Adrenal gland (tissue), 5 donors: Measurements from ENCODE around the gene NBPF3.

Source experiments
- POLR2A ChIP-seq, 2 donors: fragments of 450-650 bp; IDR thresholded peaks; one replicate each; pipeline ENCODE4 v1.6.1; 2017; ENCODE audit warnings: antibody characterized with exemption in 2 of 2, mild to moderate bottlenecking in 2 of 2, moderate library complexity in 1 of 2
- TF ChIP-seq, protein P1 (sequence below), 6 experiments: fragments of 450-650 bp in 4 of 6; fragments of 200-600 bp in 2 of 6; sonication (generic) in 1 of 6; IDR thresholded peaks; 1 replicate in 5 of 6; 2 replicates in 1 of 6; pipeline versions ENCODE4 v1.5.1 to v1.8.0; 2016 to 2021; ENCODE audit warnings: antibody characterized with exemption in 6 of 6, mild to moderate bottlenecking in 2 of 6, moderate library complexity in 1 of 6
- donor health status: DM: no; HTN: no; CAD: no.

DNA sequence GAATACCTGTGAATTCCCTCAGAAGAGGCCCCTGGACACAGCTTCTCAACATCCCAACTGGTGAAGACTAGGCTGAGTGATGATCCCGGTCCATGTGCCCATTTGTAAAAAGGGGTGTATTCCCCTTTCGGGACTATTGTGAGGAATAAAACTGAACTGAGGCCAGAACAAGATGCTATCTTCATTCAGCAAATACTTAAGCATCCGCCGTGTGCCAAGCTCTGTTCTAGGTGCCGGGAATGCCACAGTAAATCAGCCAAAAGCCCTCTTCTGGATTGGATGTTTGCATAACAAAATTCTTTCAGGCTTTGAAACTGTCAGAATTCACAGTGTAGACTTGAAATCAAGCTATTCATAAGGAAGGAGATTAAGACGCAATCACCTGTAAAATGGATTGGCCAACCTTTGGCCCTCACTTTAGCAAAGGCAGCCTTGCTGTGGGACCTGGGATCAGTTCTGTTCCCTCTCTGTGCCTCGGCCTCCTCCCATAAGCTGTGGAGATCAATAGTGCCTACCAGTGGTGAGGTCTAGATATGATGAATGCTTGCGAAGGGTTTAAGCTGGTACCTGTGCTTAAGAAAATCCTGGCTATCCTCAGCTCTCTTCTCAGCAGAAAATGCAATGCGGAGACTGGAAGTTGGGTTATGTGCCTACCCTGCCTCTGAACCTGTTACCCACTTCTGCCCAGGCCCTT, 71.1 kb downstream of the NBPF3 start:
- TF ChIP-seq, protein P1, sequence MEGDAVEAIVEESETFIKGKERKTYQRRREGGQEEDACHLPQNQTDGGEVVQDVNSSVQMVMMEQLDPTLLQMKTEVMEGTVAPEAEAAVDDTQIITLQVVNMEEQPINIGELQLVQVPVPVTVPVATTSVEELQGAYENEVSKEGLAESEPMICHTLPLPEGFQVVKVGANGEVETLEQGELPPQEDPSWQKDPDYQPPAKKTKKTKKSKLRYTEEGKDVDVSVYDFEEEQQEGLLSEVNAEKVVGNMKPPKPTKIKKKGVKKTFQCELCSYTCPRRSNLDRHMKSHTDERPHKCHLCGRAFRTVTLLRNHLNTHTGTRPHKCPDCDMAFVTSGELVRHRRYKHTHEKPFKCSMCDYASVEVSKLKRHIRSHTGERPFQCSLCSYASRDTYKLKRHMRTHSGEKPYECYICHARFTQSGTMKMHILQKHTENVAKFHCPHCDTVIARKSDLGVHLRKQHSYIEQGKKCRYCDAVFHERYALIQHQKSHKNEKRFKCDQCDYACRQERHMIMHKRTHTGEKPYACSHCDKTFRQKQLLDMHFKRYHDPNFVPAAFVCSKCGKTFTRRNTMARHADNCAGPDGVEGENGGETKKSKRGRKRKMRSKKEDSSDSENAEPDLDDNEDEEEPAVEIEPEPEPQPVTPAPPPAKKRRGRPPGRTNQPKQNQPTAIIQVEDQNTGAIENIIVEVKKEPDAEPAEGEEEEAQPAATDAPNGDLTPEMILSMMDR (IDR thresholded peaks at IDR 0.05), result no peak
- TF ChIP-seq POLR2A (IDR thresholded peaks at IDR 0.05), result no peak
